IPS-18c (cell line): ENCODE measurements around the gene HDAC10.

Experiments
- H3K4me3 ChIP-seq: 2 replicates; pipeline ENCODE4 v1.7.0; 2013; ENCODE audit warnings: low read depth, mild to moderate bottlenecking, low read length, moderate library complexity; ENCODE audit not compliant: insufficient read depth
- H3K9me3 ChIP-seq: one replicate; pipeline ENCODE4 v1.6.1; 2013; ENCODE audit warnings: mild to moderate bottlenecking, low read length, moderate library complexity; ENCODE audit not compliant: control insufficient read depth, insufficient read depth

HDAC10 gene

DNA sequence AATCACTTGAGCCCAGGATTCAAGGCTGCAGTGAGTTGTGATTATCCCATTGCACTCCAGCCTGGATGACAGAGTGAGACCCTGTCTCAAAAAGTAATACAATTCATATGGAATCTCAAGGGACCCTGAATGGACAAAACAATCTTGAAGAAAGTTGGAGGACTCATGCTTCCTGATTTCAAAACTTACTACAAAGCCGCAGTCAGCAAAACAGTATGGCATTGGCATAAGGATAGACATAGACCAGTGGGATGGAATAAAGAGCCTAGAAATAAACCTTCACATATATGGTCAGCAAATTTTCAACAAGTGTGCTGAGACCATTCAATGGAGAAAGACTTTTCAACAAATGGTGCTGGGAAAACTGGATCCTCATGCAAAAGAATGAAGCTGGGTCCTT lies 47.8 kb downstream of the HDAC10 start:
- no peak overlapping the region for H3K4me3 ChIP-seq
- no peaks in the 10 kb centered on the region for H3K9me3 ChIP-seq

- H3K4me3 ChIP-seq = peak overlapping the region; percentile 81
- no peaks in the 10 kb centered on the region for H3K9me3 ChIP-seq
Measured at GRCh38 chr22:50202130-50202666, 48.9 kb downstream of the HDAC10 start.

DNA sequence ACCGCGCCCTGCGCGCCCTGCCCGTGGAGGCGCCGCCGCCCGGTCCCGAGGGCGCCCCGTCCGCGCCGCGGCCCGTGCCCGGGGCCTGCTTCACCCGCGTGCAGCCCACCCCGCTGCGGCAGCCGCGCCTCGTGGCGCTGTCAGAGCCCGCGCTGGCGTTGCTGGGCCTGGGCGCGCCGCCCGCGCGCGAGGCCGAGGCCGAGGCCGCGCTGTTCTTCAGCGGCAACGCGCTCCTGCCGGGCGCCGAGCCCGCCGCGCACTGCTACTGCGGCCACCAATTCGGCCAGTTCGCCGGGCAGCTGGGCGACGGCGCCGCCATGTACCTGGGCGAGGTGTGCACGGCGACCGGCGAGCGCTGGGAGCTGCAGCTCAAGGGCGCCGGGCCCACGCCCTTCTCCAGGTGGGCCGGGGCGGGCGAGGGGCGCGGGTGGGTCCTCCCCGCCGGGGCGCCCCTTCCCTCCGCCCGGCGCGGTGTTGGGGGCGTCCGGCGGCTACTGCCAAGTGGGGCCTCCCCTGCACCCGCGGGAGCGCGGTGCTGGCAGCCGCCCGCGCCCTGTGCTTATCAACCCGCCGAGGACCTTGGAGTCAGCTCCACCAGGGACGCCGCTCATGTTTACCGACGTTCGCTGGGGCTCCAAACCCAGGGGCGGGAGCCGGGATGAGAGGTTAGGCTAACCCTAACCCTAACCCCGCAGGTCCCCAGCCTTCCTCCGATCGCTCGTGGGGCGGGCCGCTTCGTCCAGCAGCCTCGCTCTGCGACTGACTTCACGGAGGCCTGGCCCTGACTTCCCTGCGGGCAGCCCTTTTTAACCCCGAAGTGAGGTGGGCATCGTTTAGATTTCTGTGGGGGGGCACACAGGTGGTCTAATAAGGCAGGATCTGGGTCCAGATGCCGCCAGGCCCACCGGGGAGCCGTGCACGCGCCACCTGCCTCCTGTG lies 49.6 kb downstream of the HDAC10 start:
- H3K4me3 ChIP-seq = peak overlapping the region; percentile 81
- H3K9me3 ChIP-seq = no peaks in the 10 kb centered on the region

- Histone ChIP-seq H3K9me3 (no peaks in the 10 kb centered on the region), H3K4me3 (peak within 1 kb of the TSS; percentile 81)
Measured at GRCh38 chr22:50200461-50201190, 50.4 kb downstream of the HDAC10 start, which contains the start of gene SELENOO. TSS of gene SELENOO (plus strand) at chr22:50201011. CDS start at chr22:50201037, 26 bp downstream.

- peak overlapping the region; percentile 81 for H3K4me3 ChIP-seq
Measured at GRCh38 chr22:50199829-50200460, 51.1 kb downstream of the HDAC10 start.

DNA sequence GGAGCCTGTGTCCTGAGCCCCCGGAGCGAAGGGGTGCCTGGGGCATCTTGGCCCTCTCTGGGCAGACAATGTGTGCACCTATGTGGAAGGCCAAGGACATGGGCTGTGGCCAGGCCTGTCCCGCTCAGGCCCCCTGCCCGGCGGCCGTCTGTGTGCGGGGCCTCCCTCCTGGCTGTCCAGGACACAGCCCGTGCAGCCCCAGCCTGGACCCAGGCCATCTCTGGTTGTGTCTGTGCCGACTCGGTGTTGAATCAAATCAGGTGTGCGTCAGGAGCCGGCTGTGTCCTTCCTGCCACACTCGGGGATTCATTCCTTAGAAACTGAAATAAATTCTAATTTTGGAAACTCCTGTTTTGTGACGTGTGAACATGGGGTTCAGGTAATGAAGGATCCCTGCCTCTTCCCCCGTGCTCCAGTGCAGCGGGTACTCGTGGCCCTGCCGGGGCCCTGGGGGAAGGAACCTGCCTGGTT lies 51.8 kb downstream of the HDAC10 start:
- no peak overlapping the region; the same call in 1 of the 2 replicates for H3K4me3 ChIP-seq
- H3K9me3 ChIP-seq = no peaks in the 10 kb centered on the region

More at GRCh38 chr22:50199829-50200460, 51.1 kb downstream of the HDAC10 start:
- no peaks in the 10 kb centered on the region for H3K9me3 ChIP-seq

- Histone ChIP-seq H3K9me3 (no peaks in the 10 kb centered on the region), H3K4me3 (no peak overlapping the region)
Measured at GRCh38 chr22:50198624-50199017, 52.4 kb downstream of the HDAC10 start.

GRCh38 chr22:50197856-50198623 lies 53.0 kb downstream of the HDAC10 start:
- Histone ChIP-seq H3K9me3 (no peaks in the 10 kb centered on the region), H3K4me3 (no peak overlapping the region)

DNA sequence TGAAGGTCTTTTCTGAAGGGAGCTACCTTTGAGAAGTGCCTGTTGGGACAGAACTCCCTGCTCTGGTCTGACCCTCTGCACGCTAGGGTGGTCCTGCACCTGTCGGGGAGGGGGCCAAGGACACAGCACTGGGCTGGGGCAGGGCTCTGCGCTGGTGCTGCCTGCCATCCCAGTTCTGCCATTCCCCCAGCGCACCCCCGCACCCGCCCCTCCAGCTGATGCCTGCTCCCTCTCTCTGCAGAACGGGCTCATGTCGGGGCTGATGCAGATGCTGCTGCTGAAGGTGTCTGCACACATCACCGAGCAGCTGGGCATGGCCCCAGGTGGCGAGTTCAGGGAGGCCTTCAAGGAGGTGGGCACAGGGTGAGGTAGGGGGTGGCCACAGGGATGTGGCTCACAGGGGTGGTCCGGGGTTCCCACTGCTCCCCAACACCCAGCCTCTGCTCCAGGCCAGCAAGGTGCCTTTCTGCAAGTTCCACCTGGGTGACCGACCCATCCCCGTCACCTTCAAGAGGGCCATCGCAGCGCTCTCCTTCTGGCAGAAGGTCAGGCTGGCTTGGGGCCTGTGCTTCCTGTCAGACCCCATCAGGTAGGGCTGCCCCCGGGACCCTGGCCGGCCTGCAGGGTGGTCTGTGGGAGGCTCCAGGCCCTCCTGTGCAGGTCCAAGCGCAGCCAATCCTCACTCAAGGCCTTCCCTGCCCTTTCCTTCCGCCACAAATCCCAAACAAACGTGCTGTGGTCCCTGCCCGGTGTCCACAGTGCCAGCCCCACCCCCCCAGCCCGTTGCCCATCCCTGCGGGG lies 53.9 kb downstream of the HDAC10 start:
- H3K9me3 ChIP-seq = no peaks in the 10 kb centered on the region
- no peak overlapping the region for H3K4me3 ChIP-seq

- no peaks in the 10 kb centered on the region for H3K9me3 ChIP-seq
- no peak overlapping the region for H3K4me3 ChIP-seq
Measured at GRCh38 chr22:50196256-50196655, 54.8 kb downstream of the HDAC10 start.
